Uterus (tissue), 4 donors: ENCODE data around the gene ARHGAP4. TPM values are rescaled to one million over a fixed set of nuclear protein-coding genes. Genes with fewer than 3 reads are reported as not detected.

ENCODE experiments used
- DNase-seq, 2 donors: peaks; one replicate each; pipeline ENCODE4 v3.0.0-alpha.2; 2019 to 2020
- H3K27ac ChIP-seq, 2 donors: fragments of 200-600 bp; sonication (generic); 1 replicate in 1 of 2; 2 replicates in 1 of 2; pipeline ENCODE4 v1.5.1; 2016 to 2018
- H3K27me3 ChIP-seq, 2 donors: fragments of 200-600 bp; sonication (generic); one replicate each; pipeline ENCODE4 v1.5.1; 2018 to 2019; ENCODE audit warnings: control low read depth in 1 of 2
- H3K36me3 ChIP-seq, 2 donors: fragments of 200-600 bp; sonication (generic); one replicate each; pipeline ENCODE4 v1.5.1; 2019; ENCODE audit warnings: control low read depth in 1 of 2
- H3K4me1 ChIP-seq, 2 donors: fragments of 200-600 bp; sonication (generic); one replicate each; pipeline ENCODE4 v1.5.1; 2018 to 2019; ENCODE audit warnings: control low read depth in 1 of 2
- H3K4me3 ChIP-seq, 2 donors: fragments of 200-600 bp; sonication (generic); 1 replicate in 1 of 2; 2 replicates in 1 of 2; pipeline ENCODE4 v1.5.1; 2018 to 2019; ENCODE audit warnings: mild to moderate bottlenecking in 1 of 2
- H3K9me3 ChIP-seq, 2 donors: fragments of 200-600 bp; sonication (generic); one replicate each; pipeline ENCODE4 v1.5.1; 2019; ENCODE audit warnings: control low read depth in 1 of 2
- CTCF ChIP-seq, 4 experiments: fragments of 200-600 bp in 2 of 4; fragments of 450-650 bp in 2 of 4; sonication (generic) in 2 of 4; IDR thresholded peaks; one replicate each; pipeline ENCODE4 v1.5.1; 2016 to 2019; ENCODE audit warnings: antibody characterized with exemption in 4 of 4, mild to moderate bottlenecking in 2 of 4, moderate library complexity in 1 of 4
- POLR2A ChIP-seq, 2 donors: fragments of 450-650 bp; IDR thresholded peaks; one replicate each; pipeline ENCODE4 v1.6.1; 2016; ENCODE audit warnings: antibody characterized with exemption in 2 of 2, mild to moderate bottlenecking in 1 of 2, moderate library complexity in 1 of 2
- intact Hi-C: fragments of 100-400 bp; cut with DNase I; formaldehyde crosslinking; loops from one replicate; pipeline ENCODE4 v1.15.1; 2023; ENCODE audit warnings: low total_unique reads
- total RNA-seq, 4 donors: library from RNA; depleted of rRNA in 3 of 4; stranded (reverse); fragments of >200 nt in 3 of 4; gene quantifications; one replicate each; pipeline versions ENCODE4 v1.1.0 to v1.2.4, GENCODE V29; 2014 to 2023
- donor health status: DM: yes; HTN: yes; CAD: no.

The ARHGAP4 gene
- total RNA-seq, 4 donors from 2014 or later: 5.1 to 28.3 (median 15.8) TPM

GRCh38 chrX:153934148-153934761 lies 8.2 kb upstream of the ARHGAP4 start:
- no peaks in the 10 kb centered on the region for H3K36me3 ChIP-seq
- H3K27ac ChIP-seq: peak overlapping the region in 1 of 2 donors; percentile 47
- DNase-seq: no peak
- H3K27me3 ChIP-seq: no peaks in the 10 kb centered on the region
- H3K9me3 ChIP-seq: no peaks in the 10 kb centered on the region
- TF ChIP-seq POLR2A (IDR thresholded peaks at IDR 0.05) (no peak), CTCF (IDR thresholded peaks at IDR 0.05) (no peak)
- H3K4me3 ChIP-seq: peak overlapping the region; percentile 31 to 82
- intact Hi-C loops: no loop called here
- peaks cover 0 to 5% of the 10 kb centered on the region in 2 donors for H3K4me1 ChIP-seq

GRCh38 chrX:153933748-153934147 lies 7.7 kb upstream of the ARHGAP4 start:
- H3K27ac ChIP-seq: no peak overlapping the region
- TF ChIP-seq POLR2A (IDR thresholded peaks at IDR 0.05) (no peak), CTCF (IDR thresholded peaks at IDR 0.05) (no peak)
- intact Hi-C loops: no loop called here
- H3K4me3 ChIP-seq: peak overlapping the region; percentile 31 to 82
- no peaks in the 10 kb centered on the region for H3K36me3 ChIP-seq
- no peak for DNase-seq
- H3K27me3 ChIP-seq: no peaks in the 10 kb centered on the region
- peaks cover 0 to 5% of the 10 kb centered on the region in 2 donors for H3K4me1 ChIP-seq
- H3K9me3 ChIP-seq: no peaks in the 10 kb centered on the region

GRCh38 chrX:153932220-153932915 lies 6.3 kb upstream of the ARHGAP4 start:
- no peaks in the 10 kb centered on the region for H3K36me3 ChIP-seq
- H3K27ac ChIP-seq: no peak overlapping the region
- no peak overlapping the region for H3K4me3 ChIP-seq
- intact Hi-C loops: no loop called here
- no peaks in the 10 kb centered on the region for H3K9me3 ChIP-seq
- TF ChIP-seq POLR2A (IDR thresholded peaks at IDR 0.05) (no peak), CTCF (IDR thresholded peaks at IDR 0.05) (no peak)
- no peaks in the 10 kb centered on the region for H3K27me3 ChIP-seq
- peaks cover under 1 to 5% of the 10 kb centered on the region in 2 donors for H3K4me1 ChIP-seq
- DNase-seq: no peak

- H3K27ac ChIP-seq: no peak overlapping the region
- no peak overlapping the region for H3K4me3 ChIP-seq
- H3K4me1 ChIP-seq: peaks cover 4 to 8% of the 10 kb centered on the region in 2 donors
- no peaks in the 10 kb centered on the region for H3K9me3 ChIP-seq
- no peaks in the 10 kb centered on the region for H3K36me3 ChIP-seq
- intact Hi-C loops: no loop called here
- TF ChIP-seq CTCF (IDR thresholded peaks at IDR 0.05): no peak
- no peak for TF ChIP-seq POLR2A (IDR thresholded peaks at IDR 0.05)
- no peaks in the 10 kb centered on the region for H3K27me3 ChIP-seq
- DNase-seq: no peak
Measured at GRCh38 chrX:153931748-153932147, 5.7 kb upstream of the ARHGAP4 start.

- Histone ChIP-seq H3K36me3 (no peaks in the 10 kb centered on the region), H3K27ac (no peak overlapping the region), H3K9me3 (no peaks in the 10 kb centered on the region), H3K4me3 (no peak overlapping the region), H3K27me3 (no peaks in the 10 kb centered on the region), H3K4me1 (peaks cover 4 to 8% of the 10 kb centered on the region in 2 donors)
- no peak for TF ChIP-seq POLR2A (IDR thresholded peaks at IDR 0.05)
- no peak for TF ChIP-seq CTCF (IDR thresholded peaks at IDR 0.05)
- DNase-seq: no peak
- intact Hi-C loops: no loop called here
Measured at GRCh38 chrX:153931151-153931550, 5.1 kb upstream of the ARHGAP4 start.
